HUDEP-2 (cell line): ENCODE results near the gene SLC25A44.
"Not testable (repeated sequence)": the region's sequence is repeated elsewhere in the genome, so short reads cannot be mapped to it uniquely, and the experiment has no call there.

ENCODE experiments used
- DNase-seq, 76 experiments: peaks; one replicate each; lab custom pipeline; 2025; ENCODE audit not compliant: unreplicated experiment in 76 of 76; lab: John Stamatoyannopoulos, UW

Gene SLC25A44

GRCh38 chr1:156162430-156163037, 31.4 kb upstream of the SLC25A44 start:
- DNase-seq, result no peak

- DNase-seq, result no peak
Measured at GRCh38 chr1:156163712-156164111, 30.2 kb upstream of the SLC25A44 start.

- no peak for DNase-seq
Measured at GRCh38 chr1:156164125-156164831, 29.6 kb upstream of the SLC25A44 start.

- DNase-seq, result no peak
Measured at GRCh38 chr1:156165083-156165482, 28.8 kb upstream of the SLC25A44 start.

- no peak for DNase-seq
Measured at GRCh38 chr1:156167536-156167935, 26.4 kb upstream of the SLC25A44 start.

GRCh38 chr1:156172696-156173470, 21.0 kb upstream of the SLC25A44 start:
- DNase-seq, result peak in 1 of 76 experiments; percentile 8

GRCh38 chr1:156176610-156177210, 17.2 kb upstream of the SLC25A44 start:
- no peak for DNase-seq

- DNase-seq, result peak in 1 of 76 experiments; percentile 2
Measured at GRCh38 chr1:156177919-156178654, 15.8 kb upstream of the SLC25A44 start.

- DNase-seq, result no peak
Measured at GRCh38 chr1:156180471-156180870, 13.4 kb upstream of the SLC25A44 start.

- DNase-seq, result not testable (repeated sequence)
Measured at GRCh38 chr1:156181391-156181924, 12.4 kb upstream of the SLC25A44 start.

GRCh38 chr1:156182010-156182779, 11.7 kb upstream of the SLC25A44 start:
- DNase-seq, result not testable (repeated sequence)

GRCh38 chr1:156186347-156187177, 7.3 kb upstream of the SLC25A44 start:
- DNase-seq, result not testable (repeated sequence)

GRCh38 chr1:156190265-156190664, 3.6 kb upstream of the SLC25A44 start:
- not testable (repeated sequence) for DNase-seq

GRCh38 chr1:156191292-156191964, 2.5 kb upstream of the SLC25A44 start:
- DNase-seq, result no peak

- DNase-seq, result no peak
Measured at GRCh38 chr1:156193208-156193487, 756 bp upstream of the SLC25A44 start.

GRCh38 chr1:156194300-156194652, 372 bp downstream of the SLC25A44 start:
- no peak for DNase-seq

GRCh38 chr1:156195853-156196252, 1.9 kb downstream of the SLC25A44 start:
- no peak for DNase-seq

GRCh38 chr1:156196445-156196844, 2.5 kb downstream of the SLC25A44 start:
- DNase-seq, result no peak
